ENCODE results near the gene MAST4. TPM values are rescaled to one million over a fixed set of nuclear protein-coding genes. Genes with fewer than 3 reads are reported as not detected.

MAST4 gene
- polyA plus RNA-seq, 1 experiment, result 4.0 TPM

DNA sequence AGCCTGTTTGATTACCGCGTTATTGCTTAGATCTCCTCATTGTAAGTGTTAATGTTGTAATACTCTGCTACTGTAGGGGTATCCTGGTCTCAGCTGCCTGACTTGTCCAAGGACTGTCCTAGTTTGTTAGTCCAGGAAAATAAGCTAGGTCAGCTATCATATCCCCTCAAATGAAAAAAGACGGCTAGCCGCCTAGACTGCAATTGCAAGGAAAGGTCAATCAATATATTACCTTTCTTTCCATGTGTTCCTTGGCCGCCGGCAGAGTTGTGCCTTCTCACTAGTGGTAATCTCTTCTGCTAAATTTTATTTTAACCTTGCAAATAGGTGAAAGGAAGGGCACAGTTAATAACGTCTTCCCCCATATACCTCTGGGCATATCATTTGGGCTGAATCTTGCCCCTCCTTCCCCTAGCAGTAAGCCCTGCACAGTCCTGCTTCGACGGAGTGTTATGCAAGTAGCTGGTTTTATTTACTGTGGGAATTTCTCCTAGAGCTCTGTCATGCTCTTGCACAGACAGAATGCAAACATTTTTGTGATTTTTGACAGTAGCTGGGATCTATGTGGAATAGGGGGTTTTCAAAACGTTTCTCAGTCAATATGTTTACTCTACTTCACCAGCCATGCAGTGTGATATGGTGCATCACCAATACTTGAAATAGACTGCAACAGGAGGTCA, 288.5 kb downstream of the MAST4 start:
- CTCF ChIA-PET, result interaction anchor here (0.8 to 1.6 kb wide), 2 partner anchors 71 to 265 kb away, joined by 3 to 5 read pairs; no protein-coding TSS in a partner anchor
- no peaks in the 10 kb centered on the region for H3K36me3 ChIP-seq (ENCODE audit: control insufficient read depth, insufficient read depth, low read length)
- H3K27me3 ChIP-seq (ENCODE audit: control insufficient read depth, insufficient read depth, low read length), result no peaks in the 10 kb centered on the region; the same call in 1 of the 2 replicates
- H3K4me3 ChIP-seq (ENCODE audit: low read depth, low read length), result no peak overlapping the region
- TF ChIP-seq, protein P1, sequence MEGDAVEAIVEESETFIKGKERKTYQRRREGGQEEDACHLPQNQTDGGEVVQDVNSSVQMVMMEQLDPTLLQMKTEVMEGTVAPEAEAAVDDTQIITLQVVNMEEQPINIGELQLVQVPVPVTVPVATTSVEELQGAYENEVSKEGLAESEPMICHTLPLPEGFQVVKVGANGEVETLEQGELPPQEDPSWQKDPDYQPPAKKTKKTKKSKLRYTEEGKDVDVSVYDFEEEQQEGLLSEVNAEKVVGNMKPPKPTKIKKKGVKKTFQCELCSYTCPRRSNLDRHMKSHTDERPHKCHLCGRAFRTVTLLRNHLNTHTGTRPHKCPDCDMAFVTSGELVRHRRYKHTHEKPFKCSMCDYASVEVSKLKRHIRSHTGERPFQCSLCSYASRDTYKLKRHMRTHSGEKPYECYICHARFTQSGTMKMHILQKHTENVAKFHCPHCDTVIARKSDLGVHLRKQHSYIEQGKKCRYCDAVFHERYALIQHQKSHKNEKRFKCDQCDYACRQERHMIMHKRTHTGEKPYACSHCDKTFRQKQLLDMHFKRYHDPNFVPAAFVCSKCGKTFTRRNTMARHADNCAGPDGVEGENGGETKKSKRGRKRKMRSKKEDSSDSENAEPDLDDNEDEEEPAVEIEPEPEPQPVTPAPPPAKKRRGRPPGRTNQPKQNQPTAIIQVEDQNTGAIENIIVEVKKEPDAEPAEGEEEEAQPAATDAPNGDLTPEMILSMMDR (IDR thresholded peaks at IDR 0.05; ENCODE audit: insufficient read depth, low read depth, low read length), result no peak
- POLR2A ChIA-PET, result no interaction called here
- no peak for DNase-seq (ENCODE audit: low read depth)

DNA sequence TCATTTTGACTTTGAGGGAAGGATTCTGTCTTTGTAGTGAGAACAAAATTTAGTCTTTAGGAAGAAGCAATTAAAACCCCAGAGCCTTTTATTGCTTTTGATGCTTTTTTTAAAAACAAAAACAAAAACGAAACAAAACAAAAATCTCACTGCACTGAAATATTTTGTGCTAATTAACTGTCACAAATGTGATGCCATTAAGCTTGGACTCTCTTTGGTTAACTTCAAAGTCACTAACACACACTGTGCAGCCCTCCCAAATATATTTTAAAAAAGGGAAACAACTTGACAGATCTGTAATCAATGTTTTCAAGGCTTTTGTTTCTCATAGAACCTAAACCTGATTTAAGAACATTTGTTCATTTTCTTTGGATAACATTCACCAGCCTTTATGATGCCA, 290.7 kb downstream of the MAST4 start:
- ChIA-PET POLR2A (no interaction called here), CTCF (no interaction called here)
- no peaks in the 10 kb centered on the region; the same call in 1 of the 2 replicates for H3K27me3 ChIP-seq (ENCODE audit: control insufficient read depth, insufficient read depth, low read length)
- no peak for DNase-seq (ENCODE audit: low read depth)
- TF ChIP-seq, protein P1 (IDR thresholded peaks at IDR 0.05; ENCODE audit: insufficient read depth, low read depth, low read length), result no peak
- H3K36me3 ChIP-seq (ENCODE audit: control insufficient read depth, insufficient read depth, low read length), result no peaks in the 10 kb centered on the region
- no peak overlapping the region for H3K4me3 ChIP-seq (ENCODE audit: low read depth, low read length)

DNA sequence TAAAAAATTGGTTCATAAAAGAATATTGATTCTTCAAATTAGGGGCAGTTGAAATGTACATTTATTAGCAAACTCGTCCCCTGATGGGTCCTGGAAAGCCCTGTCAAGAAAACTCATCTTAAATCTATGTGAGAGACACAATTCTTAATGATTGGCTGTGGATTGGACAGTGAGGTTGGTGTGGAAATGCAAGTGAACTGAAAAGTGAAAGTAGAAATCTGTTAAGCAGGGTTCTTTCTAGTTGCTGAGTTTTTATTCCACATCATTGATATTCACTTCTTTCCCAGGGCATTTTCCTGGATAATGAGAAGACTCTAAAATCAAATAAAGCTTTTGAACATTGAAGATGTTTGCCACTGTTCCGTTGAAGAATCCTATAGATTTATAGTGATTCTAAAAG, 292.4 kb downstream of the MAST4 start:
- no peak overlapping the region for H3K4me3 ChIP-seq (ENCODE audit: low read depth, low read length)
- H3K27me3 ChIP-seq (ENCODE audit: control insufficient read depth, insufficient read depth, low read length), result no peaks in the 10 kb centered on the region; the same call in 1 of the 2 replicates
- ChIA-PET CTCF (interaction anchor here (0.9 kb wide), 1 partner anchor 261 kb away, joined by 3 read pairs; no protein-coding TSS in a partner anchor), POLR2A (no interaction called here)
- TF ChIP-seq, protein P1 (IDR thresholded peaks at IDR 0.05; ENCODE audit: insufficient read depth, low read depth, low read length), result no peak
- no peak for DNase-seq (ENCODE audit: low read depth)
- no peaks in the 10 kb centered on the region for H3K36me3 ChIP-seq (ENCODE audit: control insufficient read depth, insufficient read depth, low read length)

DNA sequence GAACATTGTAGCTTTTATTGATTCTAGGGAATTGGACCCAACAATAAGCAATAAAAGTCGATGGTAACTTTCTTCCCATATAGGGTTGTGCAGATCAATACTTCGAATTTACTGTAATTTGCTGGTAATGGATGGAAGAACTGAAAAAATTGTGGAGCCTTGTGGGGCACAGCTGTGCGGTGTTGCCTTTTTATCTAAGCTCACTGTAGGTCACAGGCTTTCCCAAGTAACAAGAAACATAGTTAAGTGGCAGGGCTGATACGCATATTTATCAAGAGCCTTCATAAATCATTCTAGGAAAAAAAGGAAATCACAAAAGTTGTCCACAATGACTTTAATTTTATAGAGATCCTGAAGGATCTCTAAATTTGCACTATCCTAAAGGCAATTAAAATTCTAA, 292.9 kb downstream of the MAST4 start:
- POLR2A ChIA-PET, result no interaction called here
- Histone ChIP-seq H3K4me3 (ENCODE audit: low read depth, low read length) (no peak overlapping the region), H3K27me3 (ENCODE audit: control insufficient read depth, insufficient read depth, low read length) (no peaks in the 10 kb centered on the region; the same call in 1 of the 2 replicates), H3K36me3 (ENCODE audit: control insufficient read depth, insufficient read depth, low read length) (no peaks in the 10 kb centered on the region)
- TF ChIP-seq, protein P1 (IDR thresholded peaks at IDR 0.05; ENCODE audit: insufficient read depth, low read depth, low read length), result no peak
- CTCF ChIA-PET, result no interaction called here
- no peak for DNase-seq (ENCODE audit: low read depth)

DNA sequence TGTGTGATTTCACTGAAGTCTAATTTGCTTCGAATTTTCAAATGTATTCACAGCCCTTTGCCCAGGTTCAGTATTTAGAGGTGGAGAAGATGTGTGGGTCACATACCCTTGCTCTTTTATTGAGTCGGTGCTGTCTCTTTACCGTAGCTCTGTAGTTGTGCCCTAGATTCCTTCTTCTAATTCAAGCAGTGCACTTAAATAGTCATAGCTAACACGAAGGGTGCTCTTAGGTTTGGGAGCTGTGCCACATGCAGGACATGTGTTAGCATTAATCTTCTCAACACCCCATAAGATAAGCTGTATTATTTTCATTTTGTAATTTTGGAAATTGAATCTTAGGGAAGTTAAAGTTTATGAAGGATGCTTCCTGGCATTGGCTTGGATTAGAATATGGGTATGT, 293.3 kb downstream of the MAST4 start:
- Histone ChIP-seq H3K36me3 (ENCODE audit: control insufficient read depth, insufficient read depth, low read length) (no peaks in the 10 kb centered on the region), H3K27me3 (ENCODE audit: control insufficient read depth, insufficient read depth, low read length) (no peaks in the 10 kb centered on the region; the same call in 1 of the 2 replicates), H3K4me3 (ENCODE audit: low read depth, low read length) (no peak overlapping the region)
- TF ChIP-seq, protein P1 (IDR thresholded peaks at IDR 0.05; ENCODE audit: insufficient read depth, low read depth, low read length), result no peak
- no peak for DNase-seq (ENCODE audit: low read depth)
- ChIA-PET CTCF (no interaction called here), POLR2A (no interaction called here)

Measured in BJ (cell line).